SHP77 treated with DMSO at 0.1 percent for 48 hours (cell line): Measurements from ENCODE around the gene UBC.
"Not testable (repeated sequence)": the region's sequence is repeated elsewhere in the genome, so short reads cannot be mapped to it uniquely, and the experiment has no call there.

ENCODE experiments used
- DNase-seq: peaks from one replicate; lab custom pipeline; 2025; lab: John Stamatoyannopoulos, UW

The UBC gene

DNA sequence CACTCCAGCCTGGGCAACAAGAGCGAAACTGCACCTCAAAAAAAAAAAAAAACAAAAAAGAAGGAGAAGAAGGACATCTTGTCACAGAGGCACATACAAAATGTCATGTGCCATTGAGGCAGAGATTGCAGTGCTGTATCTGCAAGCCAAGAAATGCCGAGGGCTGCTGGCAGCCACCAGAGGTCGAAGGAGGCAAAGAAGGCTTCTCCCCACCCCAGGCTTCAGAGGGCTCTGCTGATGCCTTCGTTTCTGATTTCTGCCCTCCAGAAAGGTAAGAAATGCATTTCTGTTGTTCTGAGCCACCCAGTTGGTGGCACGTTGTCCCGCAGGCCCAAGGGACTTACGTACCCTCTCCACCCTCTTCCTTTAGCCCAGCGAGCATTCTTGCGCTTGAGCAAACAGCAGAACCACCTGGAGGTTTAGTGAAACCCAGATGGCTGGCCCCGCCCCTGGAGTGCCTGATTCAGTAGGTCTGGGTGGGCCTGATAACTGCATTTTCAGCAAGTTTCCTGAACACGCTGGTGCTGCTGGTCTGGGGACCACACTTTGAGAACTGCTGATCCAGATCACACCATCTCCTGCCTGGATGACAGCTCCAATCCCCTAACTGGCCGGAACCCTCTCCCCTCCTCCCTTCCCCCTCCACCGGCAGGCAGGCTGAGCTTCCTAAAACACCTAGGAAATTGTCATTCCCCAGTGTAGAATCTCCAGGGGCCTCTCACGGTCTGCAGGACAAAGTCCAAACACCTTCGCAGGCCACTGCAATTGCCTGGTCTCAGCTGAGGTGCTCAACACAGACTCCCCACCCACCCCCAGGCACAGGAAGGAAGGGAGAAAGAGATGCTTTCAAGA, 29.6 kb downstream of the UBC start:
- no peak for DNase-seq

DNA sequence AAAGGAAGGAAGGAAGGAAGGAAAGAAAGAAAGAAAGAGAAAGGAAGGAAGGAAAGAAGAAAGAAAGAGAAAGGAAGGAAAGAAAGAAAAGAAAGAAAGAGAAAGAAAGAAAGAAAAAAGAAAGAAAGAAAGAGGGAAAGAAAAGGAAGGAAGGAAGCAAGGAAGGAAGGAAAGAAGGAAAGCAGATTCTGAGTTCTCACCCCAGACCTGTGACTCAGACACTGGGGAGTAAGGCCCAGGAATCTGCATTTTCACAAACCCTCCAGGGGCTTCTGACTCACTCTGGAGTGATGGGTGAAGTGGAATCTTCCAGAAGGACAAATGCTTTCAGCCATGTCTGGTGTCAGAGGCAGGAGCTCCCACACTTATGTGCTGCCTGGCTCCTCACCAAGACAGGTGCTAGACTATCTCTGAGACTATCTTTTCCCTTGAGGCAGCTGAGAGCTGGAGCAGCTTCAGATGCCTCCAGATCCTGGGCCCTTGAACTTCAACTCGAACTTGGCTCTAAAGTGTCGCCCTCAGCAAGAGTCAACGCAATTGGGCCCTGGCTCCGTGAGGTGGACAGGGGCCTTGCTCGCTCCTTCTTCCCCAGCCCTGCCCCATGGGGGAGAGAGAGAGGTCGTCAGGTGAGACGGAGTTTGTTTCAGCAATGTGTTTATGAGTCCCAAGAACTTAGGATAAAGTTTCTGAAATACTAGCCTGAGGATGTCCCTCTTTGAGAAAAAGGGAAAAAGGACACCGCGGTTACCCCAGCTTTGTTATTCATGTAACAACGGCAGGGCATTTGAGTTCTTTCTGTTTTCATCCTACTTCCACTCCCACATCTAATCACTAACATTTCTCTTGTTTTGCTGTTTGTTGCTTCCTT, 31.0 kb downstream of the UBC start:
- DNase-seq, result no peak

GRCh38 chr12:124881123-124881522, 33.3 kb downstream of the UBC start:
- no peak for DNase-seq

DNA sequence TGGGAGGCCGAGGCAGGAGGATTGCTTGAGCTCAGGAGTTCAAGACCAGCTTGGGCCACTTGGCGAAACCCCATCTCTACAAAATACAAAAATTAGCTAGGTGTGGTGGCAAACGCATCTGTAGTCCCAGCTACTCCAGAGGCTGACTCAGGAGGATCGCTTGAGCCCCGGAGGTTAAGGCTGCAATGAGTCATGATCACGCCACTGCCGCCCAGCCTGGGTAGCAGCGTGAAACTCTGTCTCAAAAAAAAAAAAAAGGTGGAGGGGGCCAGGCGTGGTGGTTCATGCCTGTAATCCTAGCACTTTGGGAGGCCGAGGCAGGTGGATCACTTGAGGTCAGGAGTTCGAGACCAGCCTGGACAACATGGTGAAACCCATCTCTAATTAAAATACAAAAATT, 34.1 kb downstream of the UBC start:
- DNase-seq, result not testable (repeated sequence)

- no peak for DNase-seq
These were observed 35.5 kb downstream of the UBC start for GRCh38 chr12:124878795-124879516.

GRCh38 chr12:124877423-124877822, 37.0 kb downstream of the UBC start:
- no peak for DNase-seq

- DNase-seq, result no peak
These were observed 38.3 kb downstream of the UBC start for GRCh38 chr12:124876171-124876570.

DNA sequence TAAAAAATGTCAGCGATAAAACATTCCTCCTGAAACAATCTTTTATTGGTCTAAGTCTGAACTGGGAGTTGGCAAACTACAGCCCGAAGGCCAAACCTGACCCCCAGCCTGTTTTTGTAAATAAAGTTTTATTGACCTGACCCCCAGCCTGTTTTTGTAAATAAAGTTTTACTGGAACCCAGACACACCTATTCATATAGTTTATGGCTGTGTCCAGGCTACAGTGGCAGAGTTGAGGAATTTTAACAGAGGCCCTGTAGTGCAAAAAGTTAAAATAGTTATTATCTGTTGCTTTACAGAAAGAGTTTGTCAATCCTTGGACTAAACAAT, 38.7 kb downstream of the UBC start:
- DNase-seq, result no peak

DNA sequence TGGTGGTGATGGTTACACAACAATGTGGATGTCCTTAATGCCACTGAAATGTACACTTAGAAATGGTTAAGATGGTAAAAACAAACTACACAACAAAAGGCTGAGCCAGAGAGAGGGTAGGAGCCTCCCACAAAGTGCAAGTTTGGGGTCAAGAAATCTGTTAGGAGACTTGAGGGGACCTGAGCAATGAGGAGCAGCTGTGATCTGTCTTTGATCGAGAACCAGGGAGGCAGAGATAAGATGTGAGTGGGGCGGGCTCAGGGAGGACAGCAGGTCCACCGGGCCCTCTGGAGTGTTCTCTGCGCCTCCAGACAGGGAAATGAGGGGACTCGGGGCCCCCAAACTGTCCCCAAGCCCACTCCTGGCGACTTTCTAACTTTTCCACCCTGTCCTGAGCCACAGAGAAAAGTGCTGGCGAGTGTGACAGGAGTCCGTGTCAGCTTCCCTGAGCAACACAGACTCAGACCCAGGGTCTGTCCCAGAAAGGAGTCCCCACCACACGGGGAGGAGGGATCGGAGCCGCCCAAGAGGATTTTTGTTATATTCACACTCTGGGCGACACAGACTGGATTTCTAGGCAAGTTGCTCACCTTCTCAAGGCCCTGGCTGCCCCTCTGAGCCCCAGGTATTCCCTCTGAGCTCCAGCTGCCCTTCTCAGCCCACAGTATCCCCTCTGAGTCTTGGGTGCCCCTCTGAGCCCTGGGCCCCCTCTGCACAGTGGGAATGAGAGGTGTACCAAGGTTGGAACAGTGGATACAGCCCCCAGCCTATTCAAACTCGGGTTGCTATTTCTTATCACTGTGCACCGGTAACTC, 39.3 kb downstream of the UBC start:
- no peak for DNase-seq

DNA sequence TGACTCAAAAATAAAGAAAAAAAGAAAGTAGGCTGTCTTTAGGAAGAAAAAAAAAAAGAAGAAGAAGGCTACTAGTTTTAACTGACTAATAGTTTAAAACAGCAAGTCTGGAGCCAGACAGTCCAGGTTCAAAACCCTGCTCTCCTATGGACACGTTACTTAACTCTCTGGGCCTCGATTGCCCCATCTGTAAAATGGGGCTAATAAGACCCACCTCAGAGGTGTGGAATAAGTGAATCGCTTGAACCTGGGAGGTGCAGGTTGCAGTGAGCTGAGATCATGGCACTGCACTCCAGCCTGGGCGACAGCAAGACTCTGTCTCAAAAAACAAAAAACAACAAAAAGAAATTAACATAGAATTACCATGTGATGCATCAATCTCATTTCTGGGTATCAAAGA, 40.3 kb downstream of the UBC start:
- DNase-seq, result no peak

GRCh38 chr12:124872068-124872719, 42.3 kb downstream of the UBC start:
- no peak for DNase-seq

GRCh38 chr12:124871297-124871696, 43.2 kb downstream of the UBC start:
- no peak for DNase-seq

DNA sequence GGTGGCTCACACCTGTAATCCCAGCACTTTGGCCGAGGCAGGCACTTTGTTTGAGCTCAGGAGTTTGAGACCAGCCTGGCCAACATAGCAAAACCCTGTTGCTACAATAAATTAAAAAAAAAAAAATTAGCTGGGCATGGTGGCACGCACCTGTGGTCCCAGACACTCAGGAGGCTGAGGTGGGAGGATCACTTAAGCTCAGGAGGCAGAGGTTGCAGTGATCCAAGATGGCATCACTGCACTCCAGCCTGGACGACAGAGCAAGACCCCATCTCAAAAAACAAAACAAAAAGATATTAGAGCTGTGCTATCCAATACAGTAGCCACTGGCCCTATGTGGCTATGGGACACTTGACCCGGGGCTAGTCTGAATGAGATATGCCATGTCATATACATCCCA, 43.9 kb downstream of the UBC start:
- DNase-seq, result no peak

DNA sequence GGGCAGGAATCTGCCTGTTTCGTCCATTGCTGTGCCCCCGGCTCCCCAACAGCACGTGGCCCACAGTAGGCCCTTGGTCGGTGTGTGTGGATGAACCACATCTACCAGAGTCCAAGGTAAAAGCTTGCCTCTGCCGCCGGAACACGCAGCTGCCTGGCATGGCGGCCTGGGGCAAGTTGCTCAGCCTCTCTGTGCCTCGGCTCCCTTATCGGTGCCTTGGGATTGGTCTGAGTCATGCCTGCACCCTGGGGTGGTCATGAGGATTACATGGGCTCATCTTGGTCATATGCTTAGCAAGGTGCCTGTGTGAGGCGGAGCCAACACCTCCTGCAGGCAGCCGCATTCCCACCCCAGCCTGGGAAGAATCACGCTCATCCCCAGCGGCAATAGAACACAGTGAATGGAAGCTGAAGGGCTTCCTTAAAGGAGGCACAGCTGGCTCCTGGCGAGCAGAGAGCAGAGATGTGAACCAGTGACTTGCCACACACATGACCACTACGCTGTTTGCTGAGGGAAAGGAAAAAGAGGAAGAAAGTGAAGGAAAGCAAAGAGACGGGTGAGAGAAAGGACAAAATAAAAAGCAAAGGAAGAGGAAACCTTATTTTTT, 45.3 kb downstream of the UBC start:
- no peak for DNase-seq

DNA sequence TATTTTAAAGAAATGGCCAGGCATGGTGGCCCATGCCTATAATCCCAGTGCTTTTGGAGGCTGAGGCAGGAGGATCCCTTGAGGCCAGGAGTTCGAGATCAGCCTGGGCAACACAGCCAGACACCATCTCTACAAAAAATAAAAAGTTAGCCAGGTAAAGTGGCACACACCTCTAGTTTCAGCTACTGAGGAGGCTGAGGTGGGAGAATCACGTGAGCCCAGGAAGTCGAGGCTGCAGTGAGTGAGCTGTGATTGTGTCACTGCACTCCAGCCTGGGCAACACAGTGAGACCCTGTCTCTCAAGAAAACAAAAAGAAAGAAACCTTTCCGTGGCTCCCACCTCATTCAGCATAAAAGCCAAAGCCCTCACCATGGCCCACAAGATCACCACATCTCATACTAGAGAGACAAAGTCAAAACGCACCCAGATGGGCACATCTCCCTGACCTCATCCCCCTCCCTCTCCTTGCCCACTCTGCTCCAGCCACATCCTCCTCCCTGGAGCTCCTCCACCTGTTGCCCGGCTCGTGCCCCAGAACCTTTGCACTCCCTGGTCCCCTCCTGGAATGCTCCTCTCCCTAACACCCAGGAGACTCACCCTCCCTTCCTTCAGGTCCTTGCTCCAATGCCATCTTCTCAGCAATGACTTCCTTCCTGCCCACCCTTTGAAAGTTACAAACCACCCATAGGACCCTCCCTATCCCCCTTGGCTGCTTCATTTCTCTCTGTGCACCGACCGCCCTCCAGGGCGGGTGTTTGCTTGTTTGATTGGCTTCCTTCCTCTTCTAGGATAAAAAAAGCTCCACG, 46.0 kb downstream of the UBC start:
- DNase-seq, result no peak

- DNase-seq, result no peak
These were observed 47.0 kb downstream of the UBC start for GRCh38 chr12:124867401-124867930.

DNA sequence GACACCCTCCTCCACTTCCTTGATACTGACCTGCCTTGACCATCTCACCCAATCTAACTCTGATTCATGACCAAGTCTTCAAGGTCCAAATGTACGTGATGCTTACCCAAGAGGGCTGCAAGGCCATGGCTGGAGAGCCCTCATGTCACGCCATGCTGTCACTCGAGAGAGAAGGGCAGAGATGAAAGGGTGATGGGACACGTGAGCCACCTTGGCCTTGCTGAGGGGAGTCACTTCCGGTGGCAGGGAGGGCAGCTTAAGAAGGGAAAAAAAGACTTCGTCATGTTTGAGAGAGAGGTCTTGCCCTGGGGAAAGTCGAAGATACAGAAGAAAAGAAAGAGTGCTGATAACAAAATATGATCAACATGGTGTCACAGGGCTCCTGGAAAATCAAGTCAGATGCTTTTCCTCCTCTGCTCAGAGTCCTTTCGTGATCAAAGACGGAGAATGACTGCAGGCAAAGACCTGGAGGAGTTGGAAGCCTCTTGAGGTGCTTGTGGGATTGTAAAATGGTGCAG, 47.5 kb downstream of the UBC start:
- no peak for DNase-seq

GRCh38 chr12:124866195-124866882, 48.1 kb downstream of the UBC start:
- no peak for DNase-seq

GRCh38 chr12:124865728-124866127, 48.7 kb downstream of the UBC start:
- no peak for DNase-seq
